Iris pigment epithelial cell (primary cell): ENCODE measurements around the gene NSMCE3.

Experiments
- DNase-seq: peaks from one replicate; pipeline ENCODE4 v3.0.0-alpha.2; 2011; ENCODE audit warnings: low read depth

The NSMCE3 gene

GRCh38 chr15:29222129-29222853, 47.3 kb downstream of the NSMCE3 start:
- no peak for DNase-seq

- no peak for DNase-seq
These were observed 48.8 kb downstream of the NSMCE3 start for GRCh38 chr15:29220852-29221251.

DNA sequence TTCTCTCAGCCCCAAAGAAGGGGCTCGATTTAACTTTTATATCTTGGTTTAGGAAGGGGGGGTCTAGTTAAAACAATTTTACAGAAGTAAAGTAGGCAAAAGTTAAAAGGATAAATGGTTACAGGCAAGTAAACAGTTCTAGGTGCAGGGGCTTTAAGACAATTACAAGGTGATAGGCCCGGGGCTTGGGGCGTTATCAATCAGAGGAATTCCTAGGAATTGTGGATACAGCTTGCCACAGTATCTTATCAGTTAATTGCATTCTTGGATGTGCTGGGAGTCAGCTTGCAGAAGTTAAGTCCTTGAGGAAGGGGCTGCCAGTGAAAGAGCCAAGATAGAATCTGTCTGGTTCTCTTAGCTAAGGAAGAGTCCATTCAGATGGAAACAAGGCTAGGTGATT, 52.7 kb downstream of the NSMCE3 start:
- DNase-seq = no peak
